Keratinocyte (primary cell): ENCODE results near the gene PIAS1.

ENCODE experiments used
- CTCF ChIP-seq, 3 experiments: IDR thresholded peaks in 1 of 3; conservative IDR thresholded peaks in 1 of 3; optimal IDR thresholded peaks in 1 of 3; 2 replicates in 2 of 3; 3 replicates in 1 of 3; pipeline versions ENCODE3 to v1.5.1; 2011; ENCODE audit warnings: low read length in 3 of 3, mild to moderate bottlenecking in 3 of 3, moderate library complexity in 2 of 3, control low read depth in 1 of 3, inconsistent platforms in 1 of 3; ENCODE audit not compliant: insufficient read depth in 2 of 3; ENCODE audit errors: extremely low read depth in 1 of 3
- EZH2 ChIP-seq: IDR thresholded peaks from one replicate; pipeline ENCODE4 v1.6.1; 2012; ENCODE audit warnings: inconsistent platforms, mild to moderate bottlenecking, low read length, moderate library complexity

GRCh38 chr15:68031404-68031803, 22.7 kb upstream of the PIAS1 start:
- TF ChIP-seq CTCF (optimal IDR thresholded peaks at IDR 0.05 in 1 of 3, IDR thresholded peaks at IDR 0.05 in 1 of 3, conservative IDR thresholded peaks at IDR 0.05 in 1 of 3; ENCODE audit: extremely low read depth in 1 of 3, insufficient read depth in 2 of 3, low read length in 3 of 3) (no peak), EZH2 (no peak)
